ENCODE data around the gene OSBPL8.

OSBPL8 gene

GRCh38 chr12:76449016-76449415 lies 110.6 kb downstream of the OSBPL8 start:
- no peaks in the 10 kb centered on the region for H3F3A ChIP-seq (ENCODE audit: insufficient read depth)
- no peak overlapping the region for H3K4me2 ChIP-seq (ENCODE audit: low read depth, low read length, poor library complexity, severe bottlenecking)
- H2AFZ ChIP-seq (ENCODE audit: low read depth, low read length, severe bottlenecking): no peak overlapping the region
- H3K36me3 ChIP-seq (ENCODE audit: low read length): no peaks in the 10 kb centered on the region
- H3K4me3 ChIP-seq (ENCODE audit: insufficient read depth, low read length, poor library complexity, severe bottlenecking): no peak overlapping the region
- H3K27me3 ChIP-seq (ENCODE audit: low read length): no peaks in the 10 kb centered on the region
- no peaks in the 10 kb centered on the region for H3K9me3 ChIP-seq (ENCODE audit: insufficient read depth, low read length)
- H3K27ac ChIP-seq (ENCODE audit: low read depth, low read length): no peak overlapping the region
- no peaks in the 10 kb centered on the region for H4K20me1 ChIP-seq (ENCODE audit: low read depth, low read length)
- H3K79me2 ChIP-seq (ENCODE audit: insufficient read depth, low read length): 0 out of 2 replicates have a peak, but pooled peaks cover 4% of the 10 kb centered on the region
- H3K9me2 ChIP-seq (replicated peaks; ENCODE audit: insufficient read depth, low read length): no peaks in the 10 kb centered on the region
- TF ChIP-seq CTCF (IDR thresholded peaks at IDR 0.05; ENCODE audit: insufficient read depth, low read length, poor library complexity, severe bottlenecking) (no peak), EZH2phosphoT487 (conservative IDR thresholded peaks at IDR 0.05; ENCODE audit: low read length) (no peak)
- H3K9ac ChIP-seq (ENCODE audit: low read length): no peak overlapping the region

DNA sequence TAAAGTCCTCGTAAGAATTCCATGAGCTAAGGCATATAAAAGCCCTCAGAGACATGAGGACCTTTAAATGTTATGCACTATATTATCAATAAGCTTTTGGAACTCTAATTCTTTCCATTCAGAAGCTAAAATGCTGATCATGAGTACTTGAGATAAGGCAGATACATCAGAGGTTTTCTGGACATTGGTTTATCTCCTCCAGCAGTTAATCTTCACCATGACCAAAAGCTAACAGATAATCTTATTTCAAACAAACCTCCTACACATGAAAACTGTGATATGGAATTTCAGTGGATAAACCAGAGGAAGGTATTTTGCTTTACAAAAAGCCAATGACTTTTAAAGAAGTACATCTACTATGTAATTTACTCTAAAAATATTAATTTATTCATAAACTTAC lies 113.5 kb downstream of the OSBPL8 start:
- no peak overlapping the region for H3K4me2 ChIP-seq (ENCODE audit: low read depth, low read length, poor library complexity, severe bottlenecking)
- H2AFZ ChIP-seq (ENCODE audit: low read depth, low read length, severe bottlenecking): no peak overlapping the region
- H3K27me3 ChIP-seq (ENCODE audit: low read length): no peaks in the 10 kb centered on the region
- no peak overlapping the region for H3K4me3 ChIP-seq (ENCODE audit: insufficient read depth, low read length, poor library complexity, severe bottlenecking)
- H3F3A ChIP-seq (ENCODE audit: insufficient read depth): no peaks in the 10 kb centered on the region
- H3K9me2 ChIP-seq (replicated peaks; ENCODE audit: insufficient read depth, low read length): no peaks in the 10 kb centered on the region
- H3K9me3 ChIP-seq (ENCODE audit: insufficient read depth, low read length): no peaks in the 10 kb centered on the region
- H3K27ac ChIP-seq (ENCODE audit: low read depth, low read length): no peak overlapping the region
- H4K20me1 ChIP-seq (ENCODE audit: low read depth, low read length): no peaks in the 10 kb centered on the region
- 0 out of 2 replicates have a peak, but pooled peaks cover 5% of the 10 kb centered on the region for H3K79me2 ChIP-seq (ENCODE audit: insufficient read depth, low read length)
- TF ChIP-seq CTCF (IDR thresholded peaks at IDR 0.05; ENCODE audit: insufficient read depth, low read length, poor library complexity, severe bottlenecking) (no peak), EZH2phosphoT487 (conservative IDR thresholded peaks at IDR 0.05; ENCODE audit: low read length) (no peak)
- H3K9ac ChIP-seq (ENCODE audit: low read length): no peak overlapping the region
- H3K36me3 ChIP-seq (ENCODE audit: low read length): no peaks in the 10 kb centered on the region

GRCh38 chr12:76445462-76445861 lies 114.1 kb downstream of the OSBPL8 start:
- H3K9me2 ChIP-seq (replicated peaks; ENCODE audit: insufficient read depth, low read length): no peaks in the 10 kb centered on the region
- no peak overlapping the region for H3K4me2 ChIP-seq (ENCODE audit: low read depth, low read length, poor library complexity, severe bottlenecking)
- H2AFZ ChIP-seq (ENCODE audit: low read depth, low read length, severe bottlenecking): no peak overlapping the region
- H4K20me1 ChIP-seq (ENCODE audit: low read depth, low read length): no peaks in the 10 kb centered on the region
- TF ChIP-seq CTCF (IDR thresholded peaks at IDR 0.05; ENCODE audit: insufficient read depth, low read length, poor library complexity, severe bottlenecking) (no peak), EZH2phosphoT487 (conservative IDR thresholded peaks at IDR 0.05; ENCODE audit: low read length) (no peak)
- no peaks in the 10 kb centered on the region for H3K36me3 ChIP-seq (ENCODE audit: low read length)
- no peak overlapping the region for H3K4me3 ChIP-seq (ENCODE audit: insufficient read depth, low read length, poor library complexity, severe bottlenecking)
- H3K27ac ChIP-seq (ENCODE audit: low read depth, low read length): no peak overlapping the region
- no peak overlapping the region for H3K9ac ChIP-seq (ENCODE audit: low read length)
- no peaks in the 10 kb centered on the region for H3F3A ChIP-seq (ENCODE audit: insufficient read depth)
- 0 out of 2 replicates have a peak, but pooled peaks cover 5% of the 10 kb centered on the region for H3K79me2 ChIP-seq (ENCODE audit: insufficient read depth, low read length)
- H3K9me3 ChIP-seq (ENCODE audit: insufficient read depth, low read length): no peaks in the 10 kb centered on the region
- H3K27me3 ChIP-seq (ENCODE audit: low read length): no peaks in the 10 kb centered on the region
